Measurements from ENCODE around the gene URB2.
"Not testable (repeated sequence)": the region's sequence is repeated elsewhere in the genome, so short reads cannot be mapped to it uniquely, and the experiment has no call there.

- not testable (repeated sequence) for TF ChIP-seq CTCF (IDR thresholded peaks at IDR 0.05; ENCODE audit: extremely low read depth in 1 of 2, insufficient read depth in 1 of 2, low read depth in 1 of 2, low read length in 2 of 2); EZH2 (IDR thresholded peaks at IDR 0.05; ENCODE audit: borderline replicate concordance, low read depth, low read length, severe bottlenecking); MAX (IDR thresholded peaks at IDR 0.05; ENCODE audit: insufficient read depth, insufficient read length); FOS (IDR thresholded peaks at IDR 0.05; ENCODE audit: borderline replicate concordance, insufficient read depth, low read length); POLR2AphosphoS5 (IDR thresholded peaks at IDR 0.05; ENCODE audit: insufficient read depth, low read depth, low read length); POLR2A (IDR thresholded peaks at IDR 0.05; ENCODE audit: low read depth, low read length); GATA2 (IDR thresholded peaks at IDR 0.05; ENCODE audit: insufficient read depth, insufficient read length, low read depth, low read length); JUN (IDR thresholded peaks at IDR 0.05; ENCODE audit: borderline replicate concordance, insufficient read depth, insufficient read length, low read depth); MYC (IDR thresholded peaks at IDR 0.05; ENCODE audit: low read depth, low read length)
Observed at GRCh38 chr1:229705152-229705551, 79.1 kb downstream of the URB2 start.

All from endothelial cell of umbilical vein (primary cell).